ENCODE measurements around the gene GPR78. TPM values are rescaled to one million over a fixed set of nuclear protein-coding genes. Genes with fewer than 3 reads are reported as not detected.

GPR78 gene
- total RNA-seq, 1 donor from 2014 or later = 0.16 TPM

DNA sequence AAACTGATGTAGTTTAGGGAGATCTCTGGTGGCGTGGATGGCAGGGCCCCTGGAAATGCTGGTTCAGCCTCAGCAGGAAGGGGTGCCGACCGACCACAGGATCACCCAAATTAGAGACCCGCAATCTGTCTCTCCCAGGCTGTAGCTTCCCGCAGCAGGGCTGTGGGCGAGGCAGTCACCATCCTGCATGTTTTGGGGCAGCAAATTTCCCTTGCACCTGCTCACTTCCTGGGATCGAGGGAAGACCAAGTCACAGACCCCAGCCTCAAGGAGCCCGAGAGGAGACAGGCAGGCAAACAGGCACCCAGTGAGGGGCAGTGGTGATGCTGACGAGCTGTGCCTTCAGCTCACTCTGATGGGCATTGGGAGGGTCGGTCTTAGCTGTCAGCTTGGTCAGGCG is 21.2 kb upstream of the GPR78 start:
- H3K4me2 ChIP-seq (ENCODE audit: low read length) = no peak overlapping the region
- no peaks in the 10 kb centered on the region for H3K9me3 ChIP-seq (ENCODE audit: insufficient read depth, low read depth, low read length)
- H3K9ac ChIP-seq (ENCODE audit: low read length) = no peak overlapping the region
- no peak overlapping the region for H3K4me3 Mint-ChIP-seq (ENCODE audit: unreplicated experiment)
- no peaks in the 10 kb centered on the region for H3K27me3 ChIP-seq (ENCODE audit: insufficient read depth, low read length)
- no peaks in the 10 kb centered on the region for H3K36me3 ChIP-seq (ENCODE audit: insufficient read depth, low read length)
- H3K9me3 Mint-ChIP-seq (ENCODE audit: unreplicated experiment) = no peaks in the 10 kb centered on the region
- FAIRE-seq (no peak), DNase-seq (ENCODE audit: low read depth) (no peak)
- peaks cover 8% of the 10 kb centered on the region for H3K4me1 ChIP-seq (ENCODE audit: insufficient read depth, low read length)
- no peak overlapping the region for H3K27ac ChIP-seq (ENCODE audit: low read depth, low read length)
- no peak overlapping the region for H2AFZ ChIP-seq (ENCODE audit: low read depth, low read length)
- no peaks in the 10 kb centered on the region for H3K36me3 Mint-ChIP-seq (ENCODE audit: low read depth, unreplicated experiment)
- no peaks in the 10 kb centered on the region for H3K79me2 ChIP-seq (ENCODE audit: insufficient read depth, low read length)
- no peaks in the 10 kb centered on the region for H4K20me1 ChIP-seq (ENCODE audit: insufficient read depth, low read length)
- peaks cover 5% of the 10 kb centered on the region for H3K4me1 Mint-ChIP-seq (ENCODE audit: low read depth, unreplicated experiment)
- TF ChIP-seq EZH2 (IDR thresholded peaks at IDR 0.05; ENCODE audit: insufficient read depth, low read length) (no peak), CTCF (IDR thresholded peaks at IDR 0.05; ENCODE audit: insufficient read depth, low read depth, low read length) (no peak)
- H3K4me3 ChIP-seq (ENCODE audit: insufficient read depth, low read depth, low read length) = no peak overlapping the region
- H3K27ac Mint-ChIP-seq (ENCODE audit: unreplicated experiment) = no peak overlapping the region
- peaks cover 9% of the 10 kb centered on the region for H3K27me3 Mint-ChIP-seq (ENCODE audit: low read depth, unreplicated experiment)

GRCh38 chr4:8559524-8560264 is 20.5 kb upstream of the GPR78 start:
- no peak overlapping the region for H3K4me3 Mint-ChIP-seq (ENCODE audit: unreplicated experiment)
- DNase-seq (ENCODE audit: low read depth) = no peak
- H3K27ac ChIP-seq (ENCODE audit: low read depth, low read length) = no peak overlapping the region
- no peaks in the 10 kb centered on the region for H4K20me1 ChIP-seq (ENCODE audit: insufficient read depth, low read length)
- no peaks in the 10 kb centered on the region for H3K36me3 ChIP-seq (ENCODE audit: insufficient read depth, low read length)
- no peak overlapping the region for H2AFZ ChIP-seq (ENCODE audit: low read depth, low read length)
- H3K36me3 Mint-ChIP-seq (ENCODE audit: low read depth, unreplicated experiment) = no peaks in the 10 kb centered on the region
- no peaks in the 10 kb centered on the region for H3K9me3 ChIP-seq (ENCODE audit: insufficient read depth, low read depth, low read length)
- no peaks in the 10 kb centered on the region for H3K9me3 Mint-ChIP-seq (ENCODE audit: unreplicated experiment)
- H3K4me2 ChIP-seq (ENCODE audit: low read length) = no peak overlapping the region
- peaks cover 8% of the 10 kb centered on the region for H3K4me1 ChIP-seq (ENCODE audit: insufficient read depth, low read length)
- H3K27ac Mint-ChIP-seq (ENCODE audit: unreplicated experiment) = no peak overlapping the region
- H3K27me3 Mint-ChIP-seq (ENCODE audit: low read depth, unreplicated experiment) = peaks cover 4% of the 10 kb centered on the region
- H3K4me1 Mint-ChIP-seq (ENCODE audit: low read depth, unreplicated experiment) = peaks cover 5% of the 10 kb centered on the region
- H3K4me3 ChIP-seq (ENCODE audit: insufficient read depth, low read depth, low read length) = no peak overlapping the region
- H3K79me2 ChIP-seq (ENCODE audit: insufficient read depth, low read length) = no peaks in the 10 kb centered on the region
- no peaks in the 10 kb centered on the region for H3K27me3 ChIP-seq (ENCODE audit: insufficient read depth, low read length)
- TF ChIP-seq EZH2 (IDR thresholded peaks at IDR 0.05; ENCODE audit: insufficient read depth, low read length) (no peak), CTCF (IDR thresholded peaks at IDR 0.05; ENCODE audit: insufficient read depth, low read depth, low read length) (no peak)
- no peak for FAIRE-seq
- H3K9ac ChIP-seq (ENCODE audit: low read length) = no peak overlapping the region
